Activated naive CD4-positive, alpha-beta T cell treated with anti-CD3 and anti-CD28 coated beads, Interleukin-2, amount 50 U/mL, for 24 hours (primary cell): Measurements from ENCODE around the gene PDE9A.

ENCODE experiments used
- H3K27ac Mint-ChIP-seq: one replicate; pipeline ENCODE4 v1.8.0; 2021; ENCODE audit warnings: mild to moderate bottlenecking, mixed read lengths
- H3K27me3 Mint-ChIP-seq: one replicate; pipeline ENCODE4 v1.8.0; 2021; ENCODE audit warnings: mixed read lengths
- H3K36me3 Mint-ChIP-seq: one replicate; pipeline ENCODE4 v1.8.0; 2021; ENCODE audit warnings: mixed read lengths
- H3K4me1 Mint-ChIP-seq: one replicate; pipeline ENCODE4 v1.8.0; 2021; ENCODE audit warnings: mixed read lengths
- H3K4me3 Mint-ChIP-seq: one replicate; pipeline ENCODE4 v1.8.0; 2021; ENCODE audit warnings: mild to moderate bottlenecking, mixed read lengths
- H3K9me3 Mint-ChIP-seq: one replicate; pipeline ENCODE4 v1.8.0; 2021; ENCODE audit warnings: mixed read lengths

PDE9A gene

GRCh38 chr21:42657676-42658319 is 4.4 kb downstream of the PDE9A start:
- H3K36me3 Mint-ChIP-seq = no peaks in the 10 kb centered on the region

GRCh38 chr21:42658320-42659105 is 5.1 kb downstream of the PDE9A start:
- H3K4me3 Mint-ChIP-seq = no peak overlapping the region
- no peaks in the 10 kb centered on the region for H3K36me3 Mint-ChIP-seq
- no peak overlapping the region for H3K27ac Mint-ChIP-seq
- no peaks in the 10 kb centered on the region for H3K9me3 Mint-ChIP-seq
- H3K4me1 Mint-ChIP-seq = peaks cover 32% of the 10 kb centered on the region
- H3K27me3 Mint-ChIP-seq = no peaks in the 10 kb centered on the region

More at GRCh38 chr21:42657676-42658319, 4.4 kb downstream of the PDE9A start:
- no peaks in the 10 kb centered on the region for H3K27me3 Mint-ChIP-seq
- H3K27ac Mint-ChIP-seq = no peak overlapping the region
- peaks cover 32% of the 10 kb centered on the region for H3K4me1 Mint-ChIP-seq
- H3K9me3 Mint-ChIP-seq = no peaks in the 10 kb centered on the region
- H3K4me3 Mint-ChIP-seq = no peak overlapping the region

DNA sequence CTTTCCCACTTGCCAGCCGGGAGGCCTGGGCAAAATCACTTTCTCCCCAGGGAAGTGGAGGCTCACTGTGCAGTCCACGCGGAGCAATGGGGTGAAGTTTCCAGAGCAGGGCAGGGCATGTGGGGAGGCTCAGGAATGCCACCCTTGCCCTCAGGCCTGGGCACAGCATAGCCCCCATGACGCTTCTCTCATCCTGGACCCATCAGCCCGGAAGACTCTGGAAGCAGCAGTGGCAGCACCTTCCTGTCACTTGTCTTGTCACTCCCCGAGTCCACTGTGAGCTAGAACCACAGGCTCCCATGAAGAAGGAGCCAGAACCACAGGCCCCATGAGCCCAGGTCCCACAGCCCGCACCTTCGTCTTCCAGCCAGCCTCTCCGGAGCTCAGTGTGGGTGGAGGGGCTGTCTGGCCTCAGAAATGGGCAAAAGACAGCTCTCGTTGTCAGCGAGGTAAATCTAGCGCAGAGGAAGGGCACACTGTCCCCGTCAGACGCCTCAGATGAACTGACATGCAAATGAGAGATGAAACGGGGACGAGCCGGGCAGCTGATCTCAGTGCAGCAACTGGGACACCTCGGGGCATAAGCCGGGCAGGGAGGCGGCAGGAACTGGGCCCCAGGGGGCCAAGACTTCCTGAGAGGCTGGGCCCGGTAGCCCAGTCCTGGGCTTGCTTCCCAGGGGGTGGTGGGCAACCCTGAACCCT is 6.1 kb downstream of the PDE9A start:
- Mint-ChIP-seq H3K27me3 (no peaks in the 10 kb centered on the region), H3K4me3 (no peak overlapping the region), H3K27ac (no peak overlapping the region), H3K9me3 (no peaks in the 10 kb centered on the region), H3K4me1 (peaks cover 29% of the 10 kb centered on the region), H3K36me3 (no peaks in the 10 kb centered on the region)

DNA sequence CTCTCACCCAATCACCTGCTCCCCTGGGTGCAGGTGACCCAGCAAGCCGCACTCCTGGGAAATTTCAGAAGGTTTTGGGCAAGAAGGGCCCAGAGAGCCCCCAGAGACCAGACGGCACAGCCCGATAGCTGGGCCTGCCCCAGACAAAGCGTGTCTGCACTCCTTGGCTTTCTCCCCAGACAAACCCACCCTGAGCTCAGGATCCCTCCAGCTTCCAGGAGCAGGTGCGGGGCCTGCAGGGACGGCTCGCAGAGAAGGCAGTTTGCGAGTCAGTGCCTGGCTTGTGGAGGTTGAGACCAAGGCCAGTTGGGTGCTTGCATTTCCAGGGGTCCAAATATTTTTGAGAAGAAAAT is 6.7 kb downstream of the PDE9A start:
- Mint-ChIP-seq H3K27me3 (no peaks in the 10 kb centered on the region), H3K27ac (no peak overlapping the region), H3K9me3 (no peaks in the 10 kb centered on the region), H3K4me1 (peaks cover 26% of the 10 kb centered on the region), H3K36me3 (no peaks in the 10 kb centered on the region), H3K4me3 (no peak overlapping the region)

GRCh38 chr21:42661688-42662429 is 8.4 kb downstream of the PDE9A start:
- Mint-ChIP-seq H3K36me3 (no peaks in the 10 kb centered on the region), H3K27ac (no peak overlapping the region)

DNA sequence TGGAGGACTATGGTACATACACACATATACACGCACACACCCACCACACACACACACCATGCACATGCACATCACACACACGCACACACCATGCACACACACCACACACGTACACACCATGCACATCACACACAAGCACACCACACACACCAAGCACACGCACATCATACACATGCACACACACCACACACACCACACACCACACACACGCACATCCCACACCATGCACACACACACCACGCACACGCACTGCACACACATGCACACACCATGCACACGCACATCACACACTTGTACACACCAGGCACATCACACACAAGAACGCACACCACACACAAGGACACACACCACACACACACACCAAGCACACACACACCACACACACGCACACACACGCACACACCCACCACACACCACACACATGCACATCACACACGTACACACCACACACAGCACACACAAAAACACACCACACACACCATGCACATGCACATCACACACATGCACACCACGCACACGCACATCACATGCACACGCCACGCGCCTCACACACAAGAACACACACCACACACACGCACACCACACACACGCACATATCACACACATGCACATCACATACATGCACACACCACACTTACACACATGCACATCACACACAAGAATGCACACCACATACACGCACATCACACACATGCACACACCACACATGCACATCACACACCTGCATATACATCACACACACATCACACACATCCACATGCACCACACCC is 9.2 kb downstream of the PDE9A start:
- Mint-ChIP-seq H3K9me3 (no peaks in the 10 kb centered on the region), H3K36me3 (no peaks in the 10 kb centered on the region), H3K4me3 (no peak overlapping the region), H3K27me3 (no peaks in the 10 kb centered on the region), H3K27ac (no peak overlapping the region), H3K4me1 (peaks cover 9% of the 10 kb centered on the region)

More at GRCh38 chr21:42661688-42662429, 8.4 kb downstream of the PDE9A start:
- Mint-ChIP-seq H3K4me3 (no peak overlapping the region), H3K4me1 (peaks cover 10% of the 10 kb centered on the region), H3K27me3 (no peaks in the 10 kb centered on the region), H3K9me3 (no peaks in the 10 kb centered on the region)

DNA sequence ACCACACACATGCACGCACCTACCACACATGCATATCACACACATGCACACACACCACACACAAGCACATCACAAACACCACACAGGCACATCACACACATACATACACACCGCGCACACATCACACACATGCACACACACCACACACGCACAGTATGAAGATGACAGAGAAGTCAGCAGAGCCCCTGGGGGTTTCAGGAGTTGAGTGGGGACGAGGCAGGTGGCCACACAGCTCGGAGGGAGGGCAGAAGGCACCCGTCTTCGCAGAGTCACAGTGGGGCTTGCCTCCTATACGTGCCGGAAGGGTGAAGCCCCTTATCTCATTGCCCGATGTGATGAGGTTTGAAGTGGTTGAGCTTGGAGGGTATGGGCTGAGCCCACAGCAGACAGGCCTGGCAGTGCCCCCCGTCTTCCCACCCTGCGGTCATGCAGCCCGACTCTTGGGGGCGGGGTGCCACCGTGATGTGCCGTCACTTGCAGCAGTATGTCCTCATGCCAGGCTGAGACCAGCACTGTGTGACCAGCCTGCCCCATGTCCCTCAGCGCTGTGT is 9.9 kb downstream of the PDE9A start:
- H3K27me3 Mint-ChIP-seq = no peaks in the 10 kb centered on the region
- H3K36me3 Mint-ChIP-seq = no peaks in the 10 kb centered on the region
- H3K4me3 Mint-ChIP-seq = no peak overlapping the region
- no peaks in the 10 kb centered on the region for H3K9me3 Mint-ChIP-seq
- peaks cover 7% of the 10 kb centered on the region for H3K4me1 Mint-ChIP-seq
- H3K27ac Mint-ChIP-seq = no peak overlapping the region

DNA sequence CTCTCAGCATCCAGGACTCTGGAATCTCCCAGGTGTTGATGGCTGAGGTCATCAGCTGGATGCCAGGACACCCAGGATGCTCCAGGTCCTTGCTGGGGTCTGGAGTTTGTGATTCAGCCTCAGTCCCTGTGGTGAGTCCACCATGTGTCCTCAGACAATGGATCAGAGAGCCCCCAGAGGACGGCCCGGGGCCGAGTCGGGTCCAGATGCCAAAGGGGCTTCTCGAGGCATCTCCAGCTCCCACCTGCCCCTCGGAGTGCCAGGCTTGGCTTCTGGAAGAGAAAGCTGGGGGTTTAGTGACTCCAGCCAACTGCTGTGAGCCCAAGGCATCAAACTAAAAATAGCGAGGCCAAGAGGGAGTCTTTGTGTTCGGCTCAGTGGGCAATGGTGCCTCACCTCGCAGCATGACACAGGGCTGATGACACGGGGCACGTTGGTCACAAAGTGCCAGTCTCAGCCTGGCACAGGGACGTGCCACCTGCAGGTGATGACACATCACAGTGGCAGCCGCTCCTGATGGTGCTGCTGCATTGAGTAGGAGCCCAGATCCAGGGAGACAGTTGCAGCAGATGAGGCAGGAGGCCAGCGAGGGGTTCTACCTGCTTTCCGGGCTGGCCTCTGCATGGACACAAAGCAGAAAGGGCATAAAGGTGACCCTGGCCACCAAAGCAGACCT is 10.6 kb downstream of the PDE9A start:
- Mint-ChIP-seq H3K4me3 (no peak overlapping the region), H3K4me1 (peaks cover 3% of the 10 kb centered on the region), H3K27me3 (no peaks in the 10 kb centered on the region), H3K9me3 (no peaks in the 10 kb centered on the region), H3K27ac (no peak overlapping the region), H3K36me3 (no peaks in the 10 kb centered on the region)

DNA sequence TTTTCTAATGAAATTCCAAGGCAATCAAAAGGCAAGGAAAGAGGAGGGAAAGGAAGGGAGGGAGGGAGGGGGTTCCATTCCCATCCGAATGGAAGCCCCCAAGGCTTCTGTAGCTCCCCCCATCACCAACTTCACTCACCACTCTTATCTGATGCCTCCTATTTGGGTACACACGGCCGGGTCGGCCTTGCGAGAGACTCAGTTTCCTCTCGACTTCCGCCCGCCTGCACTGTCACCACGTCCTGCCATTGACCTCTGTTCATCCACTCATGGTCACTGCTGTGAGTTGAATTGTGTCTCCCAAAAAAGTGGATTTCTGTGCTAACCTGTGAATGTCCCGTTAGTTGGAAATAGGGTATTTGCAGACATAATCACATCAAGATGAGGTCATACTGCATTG is 11.2 kb downstream of the PDE9A start:
- H3K36me3 Mint-ChIP-seq = no peaks in the 10 kb centered on the region
- no peak overlapping the region for H3K4me3 Mint-ChIP-seq
- H3K9me3 Mint-ChIP-seq = no peaks in the 10 kb centered on the region
- no peaks in the 10 kb centered on the region for H3K27me3 Mint-ChIP-seq
- H3K27ac Mint-ChIP-seq = no peak overlapping the region
- H3K4me1 Mint-ChIP-seq = peaks cover 3% of the 10 kb centered on the region

DNA sequence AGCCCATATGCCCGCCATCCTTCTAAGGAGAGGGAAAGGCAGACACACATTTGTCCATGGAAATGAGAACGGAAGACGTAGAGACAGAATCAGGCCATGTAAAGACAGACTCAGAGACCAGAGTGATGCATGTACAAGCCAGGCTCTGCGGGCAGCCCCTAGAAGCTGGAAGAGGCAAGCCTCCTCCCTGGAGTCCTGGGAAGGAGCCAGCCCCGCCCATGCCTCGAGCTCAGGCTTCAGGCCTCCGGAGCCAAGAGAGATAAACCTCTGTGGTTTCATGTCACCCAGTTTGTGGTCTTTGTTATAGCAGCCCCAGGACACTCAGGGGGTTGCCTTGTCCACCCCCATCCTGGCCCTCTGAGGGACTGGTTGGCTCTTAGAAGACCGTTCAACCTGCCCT is 11.6 kb downstream of the PDE9A start:
- H3K4me3 Mint-ChIP-seq = no peak overlapping the region

GRCh38 chr21:42665484-42665883 is 12.1 kb downstream of the PDE9A start:
- Mint-ChIP-seq H3K36me3 (no peaks in the 10 kb centered on the region), H3K4me3 (no peak overlapping the region), H3K27ac (no peak overlapping the region), H3K9me3 (no peaks in the 10 kb centered on the region), H3K4me1 (peaks cover 3% of the 10 kb centered on the region), H3K27me3 (no peaks in the 10 kb centered on the region)

More for the DNA sequence above, 11.6 kb downstream of the PDE9A start:
- Mint-ChIP-seq H3K27me3 (no peaks in the 10 kb centered on the region), H3K27ac (no peak overlapping the region), H3K9me3 (no peaks in the 10 kb centered on the region), H3K36me3 (no peaks in the 10 kb centered on the region), H3K4me1 (peaks cover 3% of the 10 kb centered on the region)

DNA sequence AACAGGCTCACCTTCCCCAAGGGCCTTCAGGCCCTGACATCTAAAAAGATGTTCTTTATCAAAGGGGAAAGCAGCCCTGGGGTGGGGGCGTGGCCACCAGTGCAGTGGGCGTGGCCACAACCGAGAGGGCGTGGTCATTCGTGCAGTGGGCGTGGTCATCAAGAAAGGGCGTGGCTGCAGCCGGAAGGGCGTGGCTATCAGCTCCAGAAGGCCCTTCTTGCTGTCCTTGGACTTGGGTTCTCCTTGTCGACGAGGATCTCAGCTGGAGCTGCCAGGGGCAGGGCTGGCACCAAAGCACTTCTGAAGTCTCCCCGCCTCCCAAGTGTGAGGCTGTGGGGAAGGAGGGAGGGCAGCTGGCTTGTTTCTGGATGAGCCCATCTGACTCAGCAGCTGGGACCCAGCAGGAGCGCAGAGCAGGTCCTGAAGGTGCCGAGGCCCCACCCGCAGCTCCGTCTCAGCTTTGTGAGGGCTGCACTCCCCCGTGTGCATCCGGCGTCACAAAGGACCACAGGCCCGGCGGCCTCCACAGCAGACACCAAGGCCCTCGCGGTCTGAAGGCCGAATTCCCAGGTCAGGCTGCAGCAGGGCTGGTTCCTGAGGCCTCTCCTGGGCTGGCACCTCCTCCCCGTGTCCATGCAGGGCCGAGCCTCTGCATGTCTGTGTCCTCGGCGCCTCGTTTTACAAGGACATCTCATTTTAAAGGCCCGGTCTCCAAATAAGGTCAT is 12.8 kb downstream of the PDE9A start:
- Mint-ChIP-seq H3K27ac (no peak overlapping the region), H3K9me3 (no peaks in the 10 kb centered on the region), H3K27me3 (no peaks in the 10 kb centered on the region), H3K36me3 (no peaks in the 10 kb centered on the region), H3K4me3 (no peak overlapping the region), H3K4me1 (peaks cover 3% of the 10 kb centered on the region)

DNA sequence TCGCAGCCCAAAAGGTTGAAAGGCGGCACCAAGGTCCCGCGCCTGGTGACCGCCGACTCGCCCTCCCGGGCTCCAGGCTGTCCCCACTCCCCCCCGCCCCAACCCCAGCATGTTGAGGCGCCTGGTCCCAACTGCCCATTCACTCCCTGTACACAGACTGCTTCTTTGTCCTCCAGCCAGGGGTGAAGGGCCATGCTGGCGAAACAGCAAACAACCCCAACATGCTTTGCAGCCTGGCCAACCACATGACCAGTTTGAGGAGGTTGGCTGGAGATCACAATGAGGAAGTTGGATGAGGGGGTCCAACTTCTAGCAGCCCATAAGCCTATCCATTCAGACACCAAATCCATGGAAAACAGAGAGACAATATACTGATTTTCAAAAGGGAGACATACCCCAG is 13.5 kb downstream of the PDE9A start:
- Mint-ChIP-seq H3K36me3 (no peaks in the 10 kb centered on the region), H3K27me3 (no peaks in the 10 kb centered on the region), H3K4me3 (no peak overlapping the region), H3K4me1 (peaks cover 3% of the 10 kb centered on the region), H3K27ac (no peak overlapping the region), H3K9me3 (no peaks in the 10 kb centered on the region)
